ENCODE measurements around the gene RNF103.

The RNF103 gene

GRCh38 chr2:86638712-86639111 is 15.0 kb upstream of the RNF103 start:
- DNase-seq (ENCODE audit: low read depth): no peak
- no peak overlapping the region for H3K4me3 ChIP-seq (ENCODE audit: low read depth, low read length)
- in situ Hi-C loops (cut with HindIII; ENCODE audit: low sequenced_read_pairs): no loop called here
- TF ChIP-seq CTCF (IDR thresholded peaks at IDR 0.05; ENCODE audit: low read depth, low read length, missing control alignments): no peak

DNA sequence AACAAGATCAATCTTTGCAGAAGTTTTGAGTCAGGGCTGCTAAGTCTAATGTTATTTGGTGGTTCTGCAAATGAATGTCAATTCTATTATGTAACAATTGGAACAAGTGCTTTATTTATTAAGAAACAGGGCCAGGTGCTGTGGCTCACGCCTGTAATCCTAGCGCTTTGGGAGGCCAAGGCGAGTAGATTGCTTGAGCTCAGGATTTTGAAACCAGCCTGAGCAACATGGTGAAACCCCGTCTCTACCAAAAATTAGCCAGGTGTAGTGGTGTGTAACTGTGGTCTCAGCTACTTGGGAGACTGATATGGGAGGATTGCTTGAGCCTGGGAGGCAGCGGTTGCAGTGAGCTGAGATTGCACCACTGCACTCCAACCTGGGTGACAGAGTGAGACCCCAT is 13.2 kb upstream of the RNF103 start:
- no peak overlapping the region for H3K4me3 ChIP-seq (ENCODE audit: low read depth, low read length)
- DNase-seq (ENCODE audit: low read depth): no peak
- in situ Hi-C loops (cut with HindIII; ENCODE audit: low sequenced_read_pairs): no loop called here
- TF ChIP-seq CTCF (IDR thresholded peaks at IDR 0.05; ENCODE audit: low read depth, low read length, missing control alignments): no peak

DNA sequence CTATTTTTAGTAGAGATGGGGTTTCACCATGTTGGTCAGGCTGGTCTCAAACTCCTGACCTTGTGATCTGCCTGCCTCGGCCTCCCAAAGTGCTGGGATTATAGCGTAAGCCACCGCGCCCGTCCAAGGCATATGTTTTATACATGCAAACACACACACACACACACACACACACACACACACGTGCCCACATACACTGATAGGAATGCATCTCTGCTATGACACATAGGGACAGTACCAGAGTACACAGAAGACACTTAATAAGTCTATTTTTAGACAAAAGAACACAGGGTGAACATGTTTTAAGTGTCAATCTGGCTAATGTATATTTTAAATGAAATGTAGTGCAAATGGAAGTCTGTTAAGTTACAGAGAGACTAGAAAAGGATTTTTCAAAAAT is 10.7 kb upstream of the RNF103 start:
- TF ChIP-seq CTCF (IDR thresholded peaks at IDR 0.05; ENCODE audit: low read depth, low read length, missing control alignments): no peak
- DNase-seq (ENCODE audit: low read depth): no peak
- H3K4me3 ChIP-seq (ENCODE audit: low read depth, low read length): no peak overlapping the region
- in situ Hi-C loops (cut with HindIII; ENCODE audit: low sequenced_read_pairs): no loop called here

DNA sequence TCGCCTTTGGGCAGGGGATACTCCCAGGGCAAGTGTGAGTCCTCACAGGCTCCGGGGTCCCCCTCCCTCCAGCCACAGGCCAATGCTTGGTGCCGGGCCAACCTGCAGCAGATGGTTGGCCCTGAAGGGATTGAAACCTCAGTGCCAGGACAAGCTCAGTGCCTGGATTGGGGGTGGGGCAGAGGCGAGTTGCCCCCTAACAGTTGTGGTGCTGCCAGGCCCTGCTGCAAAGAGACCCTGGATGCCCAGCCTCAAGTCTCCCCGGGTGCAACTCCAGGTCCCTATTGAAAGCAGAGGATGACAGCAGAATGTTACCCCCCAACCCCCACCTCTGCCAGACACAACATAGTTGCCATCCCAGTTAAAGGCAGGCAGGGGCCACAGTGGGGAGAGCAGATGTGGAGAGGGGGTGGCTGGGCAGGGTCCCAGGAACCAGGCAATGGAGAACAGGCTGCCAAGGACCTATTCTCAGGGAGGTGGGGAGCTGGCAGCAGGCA is 9.5 kb upstream of the RNF103 start:
- H3K4me3 ChIP-seq (ENCODE audit: low read depth, low read length): no peak overlapping the region
- no peak for DNase-seq (ENCODE audit: low read depth)
- TF ChIP-seq CTCF (IDR thresholded peaks at IDR 0.05; ENCODE audit: low read depth, low read length, missing control alignments): no peak
- in situ Hi-C loops (cut with HindIII; ENCODE audit: low sequenced_read_pairs): no loop called here

DNA sequence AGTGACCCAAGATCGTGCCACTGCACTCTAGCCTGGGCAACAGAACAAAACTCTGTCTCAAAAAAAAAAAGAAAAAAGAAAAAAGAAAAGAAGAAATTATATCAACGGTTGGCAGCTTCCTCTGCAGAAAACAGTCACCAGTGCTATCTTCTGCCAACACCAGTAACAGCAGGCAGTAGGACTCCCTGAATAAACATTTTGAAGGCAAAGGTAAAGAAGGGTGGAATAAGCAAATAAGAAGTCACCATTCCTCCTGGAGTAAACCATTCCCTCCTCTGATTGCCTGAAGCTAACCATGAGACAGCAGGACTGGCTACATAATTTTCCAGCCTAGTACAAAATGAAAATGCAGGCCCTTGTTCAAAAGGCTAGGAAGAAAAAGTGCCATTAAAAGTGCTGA is 9.0 kb upstream of the RNF103 start:
- no peak overlapping the region for H3K4me3 ChIP-seq (ENCODE audit: low read depth, low read length)
- no peak for DNase-seq (ENCODE audit: low read depth)
- in situ Hi-C loops (cut with HindIII; ENCODE audit: low sequenced_read_pairs): no loop called here
- TF ChIP-seq CTCF (IDR thresholded peaks at IDR 0.05; ENCODE audit: low read depth, low read length, missing control alignments): no peak

DNA sequence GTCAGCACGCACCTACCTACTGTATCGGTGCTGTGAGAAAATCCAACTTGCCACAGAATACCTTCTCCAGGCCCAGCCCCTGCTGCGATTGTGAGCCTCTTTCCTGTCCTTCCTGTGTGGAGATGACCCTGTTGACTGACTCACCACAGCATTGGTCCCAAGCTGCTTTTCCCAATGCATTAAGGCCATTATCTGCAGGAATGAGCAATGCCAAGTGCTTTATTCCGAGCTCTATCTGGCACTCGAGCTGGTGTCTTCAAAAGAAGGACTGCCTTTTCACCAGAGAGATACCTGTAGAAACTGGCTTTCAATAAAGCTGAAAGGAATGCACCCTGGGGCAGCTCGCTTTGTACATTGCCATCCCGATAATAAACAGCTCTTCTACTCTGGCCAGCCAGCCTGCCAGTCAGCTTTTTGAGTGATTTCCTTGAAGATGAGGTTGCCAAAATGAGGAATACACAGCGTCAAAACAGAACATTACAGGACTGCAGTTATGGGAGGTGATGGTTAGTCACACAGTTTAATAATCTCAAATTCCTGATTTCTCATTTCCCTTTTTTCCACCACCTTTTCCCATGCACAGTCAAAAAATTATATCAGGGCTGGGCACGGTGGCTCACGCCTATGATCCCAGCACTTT is 8.3 kb upstream of the RNF103 start:
- in situ Hi-C loops (cut with HindIII; ENCODE audit: low sequenced_read_pairs): no loop called here
- no peak for DNase-seq (ENCODE audit: low read depth)
- TF ChIP-seq CTCF (IDR thresholded peaks at IDR 0.05; ENCODE audit: low read depth, low read length, missing control alignments): no peak
- H3K4me3 ChIP-seq (ENCODE audit: low read depth, low read length): no peak overlapping the region
